Astrocyte of the spinal cord (primary cell): ENCODE results near the gene ARAP3.

ENCODE experiments used
- DNase-seq: peaks from one replicate; pipeline ENCODE4 v3.0.0; 2011; ENCODE audit warnings: low read depth, low spot score
- H3K4me3 ChIP-seq: 2 replicates; pipeline ENCODE4 v1.5.1; 2011; ENCODE audit warnings: low read depth, mild to moderate bottlenecking, low read length, moderate library complexity
- CTCF ChIP-seq: IDR thresholded peaks from 2 replicates; pipeline ENCODE4 v1.5.1; 2012; ENCODE audit warnings: low read depth, mild to moderate bottlenecking, low read length, inconsistent platforms
- in situ Hi-C: cut with HindIII; loops from 2 replicates; pipeline ENCODE4 v1.10.0; 2017; ENCODE audit warnings: low sequenced_read_pairs

ARAP3 gene

GRCh38 chr5:141709699-141710267 lies 27.8 kb upstream of the ARAP3 start:
- in situ Hi-C loops: no loop called here
- no peak overlapping the region for H3K4me3 ChIP-seq
- no peak for TF ChIP-seq CTCF
- DNase-seq: no peak

DNA sequence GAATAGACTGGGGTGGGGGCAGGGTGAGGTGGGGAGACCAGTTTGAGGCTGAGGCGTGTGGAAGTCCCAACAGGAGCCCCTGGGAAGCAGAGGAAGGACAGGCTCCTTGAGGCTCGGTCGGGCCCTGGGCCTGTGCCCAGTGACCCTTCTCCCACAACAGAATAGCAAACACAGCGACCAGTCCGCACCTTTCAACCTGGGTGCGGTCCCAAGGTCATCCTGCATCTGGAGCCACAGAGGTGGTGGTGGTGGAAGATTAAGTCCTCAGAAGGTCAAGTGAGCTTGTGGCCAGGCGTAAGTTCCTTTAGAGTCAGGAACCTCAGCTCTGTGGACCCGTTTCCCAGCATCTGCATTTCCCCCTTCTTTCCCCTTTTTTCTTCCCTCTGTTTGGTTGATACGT lies 26.0 kb upstream of the ARAP3 start:
- TF ChIP-seq CTCF: no peak
- DNase-seq: no peak
- no peak overlapping the region for H3K4me3 ChIP-seq
- in situ Hi-C loops: no loop called here

DNA sequence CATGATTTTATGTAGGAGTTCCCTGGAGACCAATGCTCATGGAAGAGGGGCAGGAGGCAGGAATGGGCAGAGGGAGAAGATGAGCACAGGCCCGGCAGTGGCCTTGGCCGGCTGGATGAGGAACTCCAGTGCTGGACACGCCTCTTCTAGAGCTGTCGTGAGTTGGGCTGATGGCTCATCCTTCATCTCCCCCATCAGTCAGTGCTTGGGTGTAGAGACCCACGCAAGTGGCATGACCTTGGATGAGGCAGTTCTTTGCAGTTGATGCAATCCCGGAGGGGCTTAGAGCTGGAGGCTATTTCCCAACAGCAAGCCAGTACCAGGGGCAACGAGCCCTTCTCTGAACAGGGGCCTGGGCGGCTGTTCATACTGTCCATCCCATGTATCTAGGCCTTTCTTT lies 25.5 kb upstream of the ARAP3 start:
- TF ChIP-seq CTCF: no peak
- DNase-seq: no peak
- in situ Hi-C loops: no loop called here
- no peak overlapping the region for H3K4me3 ChIP-seq

GRCh38 chr5:141706121-141706520 lies 24.1 kb upstream of the ARAP3 start:
- in situ Hi-C loops: no loop called here
- no peak for DNase-seq
- no peak for TF ChIP-seq CTCF
- no peak overlapping the region for H3K4me3 ChIP-seq

DNA sequence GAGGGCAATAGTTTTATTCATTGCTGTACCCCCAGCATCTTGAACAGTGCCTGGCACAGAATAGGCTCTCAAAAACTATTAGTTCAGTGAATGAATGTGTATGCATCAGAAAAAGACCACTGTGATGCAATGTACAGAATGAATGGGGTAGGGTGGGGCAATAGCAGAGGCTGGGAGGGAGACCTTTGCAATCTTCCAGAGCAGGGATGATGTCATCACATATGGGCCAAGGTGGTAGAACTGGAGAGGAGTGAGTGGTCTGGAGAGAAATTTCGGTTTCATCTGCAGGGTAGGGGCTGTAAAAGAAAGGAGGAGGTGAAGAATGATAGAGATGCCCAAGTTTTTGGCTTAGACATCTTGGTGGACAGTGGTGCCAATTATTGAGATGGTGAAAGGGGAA lies 23.4 kb upstream of the ARAP3 start:
- DNase-seq: no peak
- in situ Hi-C loops: no loop called here
- TF ChIP-seq CTCF: no peak
- H3K4me3 ChIP-seq: no peak overlapping the region

DNA sequence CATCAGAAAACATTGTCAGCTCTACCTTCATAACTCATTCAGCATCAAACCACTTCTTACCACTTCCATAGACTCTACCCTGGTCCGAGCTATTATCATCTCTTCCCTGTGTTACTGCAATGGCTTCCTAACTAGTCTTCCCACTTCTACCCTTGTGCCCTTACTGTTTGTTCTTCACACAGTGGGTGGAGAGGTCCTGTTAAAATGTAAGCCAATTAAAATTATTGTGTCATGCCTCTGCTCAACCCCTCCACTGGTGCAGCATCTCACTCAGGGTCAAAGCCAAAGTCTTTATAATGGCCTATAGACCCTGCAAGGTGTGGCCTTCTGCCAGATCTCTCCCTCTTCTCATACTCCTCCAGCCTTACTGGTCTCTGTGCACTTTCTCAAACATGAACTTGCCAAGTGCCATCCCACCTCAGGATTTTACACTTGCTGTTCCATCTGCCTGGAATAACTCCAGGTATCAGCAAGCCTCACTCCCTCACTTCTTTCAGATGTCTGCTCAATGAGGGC lies 22.8 kb upstream of the ARAP3 start:
- TF ChIP-seq CTCF: no peak
- H3K4me3 ChIP-seq: no peak overlapping the region
- in situ Hi-C loops: no loop called here
- DNase-seq: no peak

- no peak for TF ChIP-seq CTCF
- peak overlapping the region; percentile 39 for H3K4me3 ChIP-seq
- in situ Hi-C loops: no loop called here
- DNase-seq: peak; percentile 21
Observed at GRCh38 chr5:141703133-141703561, 21.1 kb upstream of the ARAP3 start.
